ENCODE data around the gene SPAG16. TPM values are rescaled to one million over a fixed set of nuclear protein-coding genes. Genes with fewer than 3 reads are reported as not detected.

The SPAG16 gene
- polyA plus RNA-seq, 1 donor = 53.7 TPM

- H3K4me1 ChIP-seq (ENCODE audit: control insufficient read depth, insufficient read depth, low read length) = no peaks in the 10 kb centered on the region
- no peak for DNase-seq
- no peak overlapping the region for H3K27ac ChIP-seq (ENCODE audit: low read length)
- H3K27me3 ChIP-seq (ENCODE audit: control insufficient read depth, insufficient read depth, low read length) = no peaks in the 10 kb centered on the region
- 69% methylated on average over 3 of the region's 6 CpGs for WGBS (ENCODE audit: insufficient coverage, low lambda C conversion rate)
- H3K9me3 ChIP-seq (ENCODE audit: control insufficient read depth, low read depth, low read length) = no peaks in the 10 kb centered on the region
- H3K36me3 ChIP-seq (ENCODE audit: control insufficient read depth, insufficient read depth, low read length) = no peaks in the 10 kb centered on the region
- no peak overlapping the region for H3K4me3 ChIP-seq (ENCODE audit: low read length)
Measured at GRCh38 chr2:213243189-213244044, 40.8 kb upstream of the SPAG16 start.

- Histone ChIP-seq H3K36me3 (ENCODE audit: control insufficient read depth, insufficient read depth, low read length) (no peaks in the 10 kb centered on the region), H3K4me3 (ENCODE audit: low read length) (no peak overlapping the region), H3K4me1 (ENCODE audit: control insufficient read depth, insufficient read depth, low read length) (no peaks in the 10 kb centered on the region), H3K27ac (ENCODE audit: low read length) (no peak overlapping the region), H3K27me3 (ENCODE audit: control insufficient read depth, insufficient read depth, low read length) (no peaks in the 10 kb centered on the region), H3K9me3 (ENCODE audit: control insufficient read depth, low read depth, low read length) (no peaks in the 10 kb centered on the region)
- DNase-seq = peak; percentile 15 to 17
- WGBS (ENCODE audit: insufficient coverage, low lambda C conversion rate) = 0% methylated on average over 1 of the region's 4 CpGs
Measured at GRCh38 chr2:213246497-213247281, 37.6 kb upstream of the SPAG16 start.

GRCh38 chr2:213247566-213247965, 36.7 kb upstream of the SPAG16 start:
- Histone ChIP-seq H3K36me3 (ENCODE audit: control insufficient read depth, insufficient read depth, low read length) (no peaks in the 10 kb centered on the region), H3K9me3 (ENCODE audit: control insufficient read depth, low read depth, low read length) (no peaks in the 10 kb centered on the region), H3K27me3 (ENCODE audit: control insufficient read depth, insufficient read depth, low read length) (no peaks in the 10 kb centered on the region), H3K4me3 (ENCODE audit: low read length) (no peak overlapping the region), H3K27ac (ENCODE audit: low read length) (no peak overlapping the region), H3K4me1 (ENCODE audit: control insufficient read depth, insufficient read depth, low read length) (no peaks in the 10 kb centered on the region)
- WGBS (ENCODE audit: insufficient coverage, low lambda C conversion rate) = no CpG with 5 or more reads among the region's 4 CpGs
- DNase-seq = no peak

- no peak for DNase-seq
- Histone ChIP-seq H3K4me3 (ENCODE audit: low read length) (no peak overlapping the region), H3K9me3 (ENCODE audit: control insufficient read depth, low read depth, low read length) (no peaks in the 10 kb centered on the region), H3K36me3 (ENCODE audit: control insufficient read depth, insufficient read depth, low read length) (no peaks in the 10 kb centered on the region), H3K4me1 (ENCODE audit: control insufficient read depth, insufficient read depth, low read length) (no peaks in the 10 kb centered on the region), H3K27ac (ENCODE audit: low read length) (no peak overlapping the region), H3K27me3 (ENCODE audit: control insufficient read depth, insufficient read depth, low read length) (no peaks in the 10 kb centered on the region)
- WGBS (ENCODE audit: insufficient coverage, low lambda C conversion rate) = no CpG with 5 or more reads among the region's 4 CpGs
Measured at GRCh38 chr2:213248637-213249036, 35.6 kb upstream of the SPAG16 start.

GRCh38 chr2:213249502-213249901, 34.8 kb upstream of the SPAG16 start:
- Histone ChIP-seq H3K4me1 (ENCODE audit: control insufficient read depth, insufficient read depth, low read length) (no peaks in the 10 kb centered on the region), H3K27ac (ENCODE audit: low read length) (no peak overlapping the region), H3K4me3 (ENCODE audit: low read length) (no peak overlapping the region), H3K27me3 (ENCODE audit: control insufficient read depth, insufficient read depth, low read length) (no peaks in the 10 kb centered on the region), H3K36me3 (ENCODE audit: control insufficient read depth, insufficient read depth, low read length) (no peaks in the 10 kb centered on the region), H3K9me3 (ENCODE audit: control insufficient read depth, low read depth, low read length) (no peaks in the 10 kb centered on the region)
- WGBS (ENCODE audit: insufficient coverage, low lambda C conversion rate) = 89% methylated on average over 3 of the region's 6 CpGs
- no peak for DNase-seq

GRCh38 chr2:213251618-213252017, 32.6 kb upstream of the SPAG16 start:
- WGBS (ENCODE audit: insufficient coverage, low lambda C conversion rate) = 0% methylated on average over 1 of the region's 3 CpGs
- Histone ChIP-seq H3K9me3 (ENCODE audit: control insufficient read depth, low read depth, low read length) (no peaks in the 10 kb centered on the region), H3K4me1 (ENCODE audit: control insufficient read depth, insufficient read depth, low read length) (no peaks in the 10 kb centered on the region), H3K27ac (ENCODE audit: low read length) (no peak overlapping the region), H3K27me3 (ENCODE audit: control insufficient read depth, insufficient read depth, low read length) (no peaks in the 10 kb centered on the region), H3K4me3 (ENCODE audit: low read length) (no peak overlapping the region), H3K36me3 (ENCODE audit: control insufficient read depth, insufficient read depth, low read length) (no peaks in the 10 kb centered on the region)
- DNase-seq = peak; percentile 23 to 40

GRCh38 chr2:213252206-213252605, 32.1 kb upstream of the SPAG16 start:
- no CpG with 5 or more reads among the region's 1 CpG for WGBS (ENCODE audit: insufficient coverage, low lambda C conversion rate)
- no peak for DNase-seq

GRCh38 chr2:213253162-213253561, 31.1 kb upstream of the SPAG16 start:
- H3K27ac ChIP-seq (ENCODE audit: low read length) = no peak overlapping the region
- no peaks in the 10 kb centered on the region for H3K4me1 ChIP-seq (ENCODE audit: control insufficient read depth, insufficient read depth, low read length)
- no peak overlapping the region for H3K4me3 ChIP-seq (ENCODE audit: low read length)
- no peaks in the 10 kb centered on the region for H3K36me3 ChIP-seq (ENCODE audit: control insufficient read depth, insufficient read depth, low read length)
- no peaks in the 10 kb centered on the region for H3K9me3 ChIP-seq (ENCODE audit: control insufficient read depth, low read depth, low read length)
- DNase-seq = peak in 1 of 2 donors; percentile 17
- WGBS (ENCODE audit: insufficient coverage, low lambda C conversion rate) = 30% methylated on average over 2 of the region's 4 CpGs
- no peaks in the 10 kb centered on the region for H3K27me3 ChIP-seq (ENCODE audit: control insufficient read depth, insufficient read depth, low read length)

More at GRCh38 chr2:213252206-213252605, 32.1 kb upstream of the SPAG16 start:
- no peaks in the 10 kb centered on the region for H3K9me3 ChIP-seq (ENCODE audit: control insufficient read depth, low read depth, low read length)
- H3K4me1 ChIP-seq (ENCODE audit: control insufficient read depth, insufficient read depth, low read length) = no peaks in the 10 kb centered on the region
- no peak overlapping the region for H3K4me3 ChIP-seq (ENCODE audit: low read length)
- H3K36me3 ChIP-seq (ENCODE audit: control insufficient read depth, insufficient read depth, low read length) = no peaks in the 10 kb centered on the region
- H3K27ac ChIP-seq (ENCODE audit: low read length) = no peak overlapping the region
- no peaks in the 10 kb centered on the region for H3K27me3 ChIP-seq (ENCODE audit: control insufficient read depth, insufficient read depth, low read length)

- Histone ChIP-seq H3K36me3 (ENCODE audit: control insufficient read depth, insufficient read depth, low read length) (no peaks in the 10 kb centered on the region), H3K27ac (ENCODE audit: low read length) (no peak overlapping the region), H3K4me3 (ENCODE audit: low read length) (no peak overlapping the region), H3K27me3 (ENCODE audit: control insufficient read depth, insufficient read depth, low read length) (no peaks in the 10 kb centered on the region), H3K4me1 (ENCODE audit: control insufficient read depth, insufficient read depth, low read length) (no peaks in the 10 kb centered on the region), H3K9me3 (ENCODE audit: control insufficient read depth, low read depth, low read length) (no peaks in the 10 kb centered on the region)
- DNase-seq = no peak
- 100% methylated on average over 1 of the region's 1 CpG for whole genome bisulfite sequencing (ENCODE audit: insufficient coverage, low lambda C conversion rate)
Measured at GRCh38 chr2:213259266-213259665, 25.0 kb upstream of the SPAG16 start.

- Histone ChIP-seq H3K9me3 (ENCODE audit: control insufficient read depth, low read depth, low read length) (no peaks in the 10 kb centered on the region), H3K27ac (ENCODE audit: low read length) (no peak overlapping the region), H3K4me1 (ENCODE audit: control insufficient read depth, insufficient read depth, low read length) (no peaks in the 10 kb centered on the region), H3K36me3 (ENCODE audit: control insufficient read depth, insufficient read depth, low read length) (no peaks in the 10 kb centered on the region), H3K4me3 (ENCODE audit: low read length) (no peak overlapping the region), H3K27me3 (ENCODE audit: control insufficient read depth, insufficient read depth, low read length) (no peaks in the 10 kb centered on the region)
- 100% methylated on average over 1 of the region's 1 CpG for WGBS (ENCODE audit: insufficient coverage, low lambda C conversion rate)
- DNase-seq = no peak
Measured at GRCh38 chr2:213261237-213261636, 23.0 kb upstream of the SPAG16 start.

Data from large intestine (tissue), 3 donors.